WTC11 (cell line): ENCODE measurements around the gene RASIP1.

Experiments used
- ELF4 ChIP-seq: sonication (generic); formaldehyde crosslinking; IDR thresholded peaks from 2 replicates; pipeline ENCODE4 v1.8.1; 2022; ENCODE audit warnings: low read depth, mild to moderate bottlenecking, moderate library complexity, missing genetic modification reagents
- FOXJ3 ChIP-seq: sonication (generic); formaldehyde crosslinking; IDR thresholded peaks from 2 replicates; pipeline ENCODE4 v1.9.0; 2021; ENCODE audit warnings: missing genetic modification reagents, mild to moderate bottlenecking, borderline replicate concordance
- NR2C2 ChIP-seq: sonication (generic); formaldehyde crosslinking; IDR thresholded peaks from 2 replicates; pipeline ENCODE4 v1.8.0; 2022; ENCODE audit warnings: mild to moderate bottlenecking, missing genetic modification reagents
- TF ChIP-seq, protein P1 (sequence below): sonication (generic); formaldehyde crosslinking; conservative IDR thresholded peaks from 2 replicates; pipeline ENCODE4 v1.8.1; 2023; ENCODE audit warnings: mild to moderate bottlenecking, low read depth, missing genetic modification reagents, moderate library complexity

DNA sequence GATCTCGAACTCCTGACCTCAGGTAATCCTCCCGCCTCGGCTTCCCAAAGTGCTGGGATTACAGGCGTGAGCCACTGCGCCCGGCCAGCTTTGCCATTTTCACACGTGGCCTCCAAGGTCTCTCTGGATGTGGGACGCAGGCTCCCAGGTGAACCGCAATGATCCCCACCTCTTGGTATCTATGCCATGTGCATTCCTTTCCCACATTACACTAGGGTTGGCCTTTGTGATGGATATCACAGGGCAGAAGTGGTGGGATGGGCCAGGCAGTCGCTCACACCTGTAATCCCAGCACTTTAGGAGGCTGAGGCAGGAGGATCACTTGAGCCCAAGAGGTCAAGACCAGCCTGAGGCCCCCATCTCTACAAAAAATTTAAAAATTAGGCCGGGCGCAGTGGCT, 37.3 kb upstream of the RASIP1 start:
- TF ChIP-seq FOXJ3 (CRISPR knock-in tag), result no peak
- no peak for TF ChIP-seq NR2C2 (CRISPR knock-in tag)
- TF ChIP-seq, protein P1, sequence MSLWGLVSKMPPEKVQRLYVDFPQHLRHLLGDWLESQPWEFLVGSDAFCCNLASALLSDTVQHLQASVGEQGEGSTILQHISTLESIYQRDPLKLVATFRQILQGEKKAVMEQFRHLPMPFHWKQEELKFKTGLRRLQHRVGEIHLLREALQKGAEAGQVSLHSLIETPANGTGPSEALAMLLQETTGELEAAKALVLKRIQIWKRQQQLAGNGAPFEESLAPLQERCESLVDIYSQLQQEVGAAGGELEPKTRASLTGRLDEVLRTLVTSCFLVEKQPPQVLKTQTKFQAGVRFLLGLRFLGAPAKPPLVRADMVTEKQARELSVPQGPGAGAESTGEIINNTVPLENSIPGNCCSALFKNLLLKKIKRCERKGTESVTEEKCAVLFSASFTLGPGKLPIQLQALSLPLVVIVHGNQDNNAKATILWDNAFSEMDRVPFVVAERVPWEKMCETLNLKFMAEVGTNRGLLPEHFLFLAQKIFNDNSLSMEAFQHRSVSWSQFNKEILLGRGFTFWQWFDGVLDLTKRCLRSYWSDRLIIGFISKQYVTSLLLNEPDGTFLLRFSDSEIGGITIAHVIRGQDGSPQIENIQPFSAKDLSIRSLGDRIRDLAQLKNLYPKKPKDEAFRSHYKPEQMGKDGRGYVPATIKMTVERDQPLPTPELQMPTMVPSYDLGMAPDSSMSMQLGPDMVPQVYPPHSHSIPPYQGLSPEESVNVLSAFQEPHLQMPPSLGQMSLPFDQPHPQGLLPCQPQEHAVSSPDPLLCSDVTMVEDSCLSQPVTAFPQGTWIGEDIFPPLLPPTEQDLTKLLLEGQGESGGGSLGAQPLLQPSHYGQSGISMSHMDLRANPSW, result no peak
- TF ChIP-seq ELF4 (CRISPR knock-in tag), result no peak
